Stimulated activated CD4-positive, alpha-beta T cell treated with anti-CD3 and anti-CD28 coated beads, Interleukin-15, amount 100 ng/mL, for 1 hour (primary cell): ENCODE data around the gene TPBG.
"Not testable (repeated sequence)": the region's sequence is repeated elsewhere in the genome, so short reads cannot be mapped to it uniquely, and the experiment has no call there.

Experiments
- DNase-seq, 2 donors: peaks; one replicate each; pipeline ENCODE4 v3.0.0-alpha.2; 2020; ENCODE audit warnings: low read depth in 1 of 2, low spot score in 1 of 2

TPBG gene

DNA sequence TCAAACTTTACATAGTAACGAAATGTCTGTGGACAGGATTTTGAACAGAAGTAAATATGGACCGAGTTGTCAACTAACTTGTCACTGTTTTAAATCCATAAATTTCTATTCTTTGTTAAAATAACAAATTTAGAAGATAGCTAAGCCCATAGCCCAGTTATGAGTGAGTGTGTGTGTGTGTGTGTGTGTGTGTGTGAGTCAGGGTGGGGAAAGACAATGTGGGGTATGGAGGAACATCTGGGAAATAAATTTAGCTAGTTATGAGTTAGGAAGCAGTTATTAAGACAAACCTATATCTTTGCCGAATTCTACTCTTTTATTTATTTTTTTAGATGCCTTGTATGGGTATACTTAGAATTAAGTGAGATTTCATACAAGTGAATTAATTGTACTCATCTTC lies 9.0 kb downstream of the TPBG start:
- DNase-seq, result no peak

DNA sequence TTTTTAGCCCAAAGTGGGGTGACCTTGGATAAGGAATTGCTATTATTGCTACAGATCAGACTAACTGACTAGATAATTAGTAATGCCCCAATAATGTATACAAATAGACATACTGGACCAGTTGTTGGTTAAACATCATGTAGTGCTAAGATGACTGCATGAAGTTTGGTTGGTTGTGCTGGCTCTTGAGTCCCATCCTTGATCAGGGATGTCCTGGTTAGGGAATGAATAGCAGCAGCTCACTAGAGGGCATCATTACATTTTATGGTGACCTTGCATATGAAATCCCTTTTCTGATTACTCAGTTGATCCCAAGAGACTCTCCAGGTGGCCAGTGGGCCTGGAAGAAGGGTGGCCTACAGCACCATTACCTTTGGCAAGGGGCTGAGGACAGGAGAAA lies 10.9 kb downstream of the TPBG start:
- no peak for DNase-seq

DNA sequence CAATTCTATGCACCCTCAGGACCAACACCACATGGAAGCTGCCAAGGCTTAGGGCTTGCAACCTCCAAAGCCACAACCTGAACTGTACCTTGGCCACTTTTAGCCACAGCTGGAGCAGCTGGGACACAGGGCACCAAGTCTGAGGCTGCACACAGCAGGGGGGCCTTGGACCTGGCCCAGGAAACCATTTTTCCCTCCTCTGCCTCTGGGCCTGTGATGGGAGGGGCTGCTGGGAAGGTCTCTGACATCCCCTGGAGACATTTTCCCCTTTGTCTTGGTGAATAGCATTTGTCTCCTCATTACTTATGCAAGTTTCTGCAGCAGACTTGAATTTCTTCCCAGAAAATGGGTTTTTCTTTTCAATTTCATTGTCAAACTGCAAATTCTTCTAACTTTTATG lies 13.0 kb downstream of the TPBG start:
- no peak for DNase-seq

DNA sequence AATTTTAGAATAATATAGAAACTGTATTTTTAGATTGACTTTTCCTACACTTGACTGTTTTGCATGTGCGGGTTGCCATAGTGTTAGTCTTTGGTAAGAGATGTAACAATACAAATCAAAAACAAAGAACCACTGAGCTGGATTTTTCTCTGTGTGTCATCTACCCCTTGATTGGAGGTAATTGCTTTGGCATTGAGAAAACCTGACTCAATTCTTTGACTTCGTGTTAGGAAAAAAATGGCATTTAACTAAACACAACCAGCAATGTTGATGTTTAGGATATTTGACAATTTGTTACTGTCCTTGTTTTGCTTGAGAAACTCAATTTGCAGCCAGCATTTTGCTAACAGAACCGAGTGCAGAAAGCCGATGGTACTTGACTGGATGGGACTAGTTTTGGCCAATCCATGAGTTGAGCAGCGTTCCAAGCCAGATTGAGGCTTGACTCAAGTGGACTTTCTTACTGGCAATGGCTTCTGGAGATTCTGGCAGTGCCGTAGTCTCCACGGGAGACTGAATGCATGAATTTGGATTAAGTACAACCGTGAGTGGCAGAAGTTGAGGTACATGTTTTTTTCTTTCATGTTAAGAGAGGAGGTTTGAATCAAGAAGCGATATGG lies 17.1 kb downstream of the TPBG start:
- no peak for DNase-seq

DNA sequence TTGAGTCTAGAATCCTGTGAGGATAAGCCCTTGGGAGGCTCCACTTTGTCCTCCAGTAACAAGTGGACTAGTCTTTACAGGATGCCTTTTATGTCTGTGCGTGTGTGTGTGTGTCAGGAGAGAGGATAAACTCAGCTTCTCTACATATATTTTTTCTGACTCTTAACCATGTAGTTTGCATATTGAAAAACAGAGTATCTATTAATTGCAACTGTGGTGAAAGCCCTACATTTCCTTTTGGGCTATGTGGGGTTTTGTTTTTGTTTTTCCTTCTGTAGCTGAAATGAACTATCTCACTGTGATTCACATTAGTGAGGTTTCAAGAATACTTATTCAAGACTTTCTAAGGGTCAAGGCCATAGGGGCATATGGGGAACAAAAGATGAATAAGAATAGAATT lies 17.7 kb downstream of the TPBG start:
- no peak for DNase-seq

DNA sequence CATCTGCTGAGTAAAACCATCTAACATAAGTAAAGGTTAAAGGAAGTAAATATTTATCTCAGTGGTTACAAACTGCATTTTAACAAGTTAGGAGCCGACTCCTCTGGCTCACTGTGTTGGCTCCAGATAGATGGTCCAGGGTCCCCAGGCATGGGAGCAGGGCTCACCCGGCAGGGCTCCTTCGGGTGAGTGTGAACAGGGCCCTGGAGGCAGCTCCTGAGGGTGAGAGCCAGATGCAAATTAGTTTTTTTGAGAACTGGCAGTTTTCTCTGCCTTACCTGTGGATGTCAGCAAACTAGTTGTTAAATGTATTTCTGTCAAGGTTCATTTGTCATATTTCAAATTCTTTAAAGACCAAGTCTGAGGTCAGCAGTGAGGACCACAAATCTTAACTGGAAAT lies 21.5 kb downstream of the TPBG start:
- DNase-seq, result no peak

DNA sequence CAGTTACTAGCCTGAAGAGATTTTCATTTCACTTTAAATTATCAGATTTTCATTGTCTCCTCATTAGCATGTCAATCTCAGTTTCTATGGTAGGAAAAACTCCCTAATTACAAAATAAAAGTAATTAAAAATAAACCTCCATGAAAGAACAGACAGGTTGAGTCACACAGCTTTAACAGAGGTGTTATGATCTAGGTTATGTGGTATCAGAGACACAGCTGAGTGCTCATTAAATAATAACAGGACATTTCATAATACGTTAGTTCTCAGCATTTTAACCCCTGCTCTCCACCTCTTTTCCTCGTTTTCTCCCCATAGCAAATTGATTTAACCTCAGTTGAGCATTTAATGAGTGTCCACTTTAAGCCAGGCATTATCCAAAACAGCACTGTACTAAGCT lies 21.9 kb downstream of the TPBG start:
- DNase-seq, result no peak

DNA sequence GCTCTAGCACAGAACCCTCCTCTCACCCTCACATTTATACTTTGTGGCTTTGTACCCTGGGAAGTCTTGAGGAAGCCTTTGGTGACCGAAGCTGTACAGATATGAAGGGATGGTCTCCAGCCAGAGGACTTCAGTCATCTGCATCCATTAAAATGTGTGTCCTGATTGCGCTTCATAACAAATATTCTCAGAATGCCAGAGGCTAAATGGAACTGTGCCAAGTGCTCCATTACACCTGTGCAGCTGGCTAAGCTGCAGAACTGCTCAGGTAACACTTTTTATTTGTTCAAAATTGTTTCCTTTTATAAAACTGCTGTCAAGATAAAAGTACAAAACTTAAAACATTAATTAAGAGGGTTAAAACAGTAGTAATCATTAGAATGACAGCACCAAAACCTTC lies 22.3 kb downstream of the TPBG start:
- DNase-seq, result no peak

DNA sequence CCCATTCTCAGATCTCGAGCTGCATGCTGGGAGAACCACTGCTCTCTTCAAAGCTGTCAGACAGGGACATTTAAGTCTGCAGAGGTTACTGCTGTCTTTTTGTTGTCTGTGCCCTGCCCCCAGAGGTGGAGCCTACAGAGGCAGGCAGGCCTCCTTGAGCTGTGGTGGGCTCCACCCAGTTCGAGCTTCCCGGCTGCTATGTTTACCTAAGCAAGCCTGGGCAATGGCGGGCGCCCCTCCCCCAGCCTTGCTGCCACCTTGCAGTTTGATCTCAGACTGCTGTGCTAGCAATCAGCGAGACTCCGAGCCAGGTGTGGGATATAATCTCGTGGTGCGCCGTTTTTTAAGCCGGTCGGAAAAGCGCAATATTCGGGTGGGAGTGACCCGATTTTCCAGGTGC lies 31.2 kb downstream of the TPBG start:
- DNase-seq, result not testable (repeated sequence)

DNA sequence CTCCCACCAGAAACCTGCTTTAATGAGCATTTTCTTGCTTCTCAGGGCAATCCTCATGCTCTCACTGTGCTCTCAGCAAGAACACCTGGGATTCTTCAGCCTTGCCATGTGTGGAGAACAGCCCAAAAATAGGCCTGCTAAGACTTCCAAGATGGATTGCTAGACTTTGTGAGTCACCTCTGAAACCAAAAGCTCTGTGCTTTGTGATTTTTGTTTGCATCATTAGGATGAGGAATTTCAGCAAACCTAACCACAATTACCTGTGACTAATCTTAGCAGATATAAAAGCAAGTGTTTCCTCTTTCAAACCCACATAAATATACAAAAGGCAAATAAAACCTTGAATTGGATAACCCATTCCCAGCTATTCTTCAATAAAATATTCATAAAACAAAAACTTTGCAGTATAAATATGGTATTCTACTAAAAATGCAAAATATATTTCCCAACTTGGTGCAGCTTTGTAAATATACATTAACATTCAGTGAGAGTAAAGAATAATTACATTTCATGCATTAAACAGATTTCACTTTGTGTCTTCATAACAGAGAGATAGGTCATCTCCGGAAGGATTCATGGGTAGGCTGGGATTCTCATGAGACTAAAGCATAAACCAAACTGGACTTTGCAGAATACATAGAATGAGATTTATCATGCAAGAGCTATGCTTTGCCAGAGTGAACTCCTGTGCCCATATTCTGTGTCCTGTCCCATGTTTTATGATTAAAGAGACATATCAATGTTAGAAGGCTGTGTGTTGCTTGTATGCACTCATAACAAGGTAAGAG lies 33.5 kb downstream of the TPBG start:
- DNase-seq, result no peak

DNA sequence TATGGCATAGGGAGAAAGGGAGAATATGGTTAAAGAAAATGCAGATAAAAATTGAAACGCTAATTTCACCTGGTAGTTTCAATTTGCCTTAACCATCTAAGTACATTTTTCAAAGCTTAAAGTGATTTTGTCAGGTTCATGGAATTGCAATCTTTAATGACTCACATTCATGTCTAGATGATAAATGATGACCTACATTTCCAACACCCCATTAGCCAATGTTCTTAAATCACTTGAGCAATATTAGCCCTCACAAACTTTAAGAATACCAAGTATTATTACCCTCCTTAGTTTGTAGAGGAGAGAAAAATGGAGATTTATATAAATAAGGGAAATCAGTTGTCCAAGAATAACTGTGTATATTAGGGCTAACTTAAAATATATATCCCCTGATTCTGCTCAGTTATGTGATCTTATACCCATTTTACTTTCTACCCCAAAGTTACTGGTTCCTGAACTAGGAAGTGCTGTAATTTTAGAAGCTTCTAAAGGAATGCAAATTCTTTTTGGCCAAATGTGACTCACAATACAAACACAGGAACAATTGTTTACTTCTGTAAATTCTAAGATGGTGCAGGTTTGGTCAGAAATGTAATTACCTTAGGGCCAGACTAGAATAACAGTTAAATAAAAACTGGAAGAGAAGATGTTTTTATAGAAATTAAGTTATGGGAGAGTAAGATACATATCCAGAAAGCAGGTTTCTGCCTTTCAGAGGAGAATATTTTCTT lies 34.5 kb downstream of the TPBG start:
- no peak for DNase-seq

DNA sequence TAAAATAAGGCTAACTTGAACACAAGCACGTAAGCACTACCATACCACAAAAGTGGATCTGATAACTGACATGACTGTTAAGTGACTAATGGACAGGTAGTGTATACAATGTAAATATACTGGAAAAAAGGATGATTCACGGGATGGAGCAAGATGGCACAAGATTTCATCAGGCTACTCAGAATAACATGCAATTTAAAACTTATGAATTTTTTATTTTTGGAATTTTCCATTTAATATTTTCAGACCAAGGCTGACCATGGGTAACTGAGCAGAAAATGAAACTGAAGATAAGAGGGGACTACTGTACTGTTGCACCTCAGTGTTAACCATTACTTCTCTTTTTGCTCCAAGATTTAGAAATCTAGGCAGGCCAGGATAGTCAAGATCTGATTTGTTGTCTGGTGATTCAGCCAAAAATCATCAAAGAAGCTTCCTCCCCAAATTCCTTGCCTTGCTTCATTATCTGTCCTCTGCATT lies 45.4 kb downstream of the TPBG start:
- DNase-seq, result no peak

DNA sequence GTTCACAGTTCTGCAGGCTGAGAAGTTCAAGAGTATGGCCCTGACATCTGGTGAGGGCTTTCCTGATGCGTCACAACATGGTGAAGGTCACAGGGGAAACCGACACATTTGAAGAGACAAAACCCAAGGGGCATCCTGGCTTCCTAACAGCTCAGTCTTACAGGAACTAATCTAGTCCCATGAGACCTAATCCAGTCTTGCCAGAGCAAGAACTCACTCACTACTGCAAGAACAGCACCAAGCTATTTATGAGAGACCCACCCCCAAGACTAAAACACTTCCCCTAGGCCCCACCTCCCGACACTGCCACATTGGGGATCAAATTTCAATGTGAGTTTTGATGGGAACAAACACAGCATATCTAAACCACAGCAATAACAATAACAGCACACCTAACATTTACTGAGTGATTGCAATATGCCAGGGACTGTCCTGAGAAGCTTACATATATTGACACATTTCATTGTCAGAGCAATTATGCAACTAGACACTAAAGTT lies 46.6 kb downstream of the TPBG start:
- no peak for DNase-seq

DNA sequence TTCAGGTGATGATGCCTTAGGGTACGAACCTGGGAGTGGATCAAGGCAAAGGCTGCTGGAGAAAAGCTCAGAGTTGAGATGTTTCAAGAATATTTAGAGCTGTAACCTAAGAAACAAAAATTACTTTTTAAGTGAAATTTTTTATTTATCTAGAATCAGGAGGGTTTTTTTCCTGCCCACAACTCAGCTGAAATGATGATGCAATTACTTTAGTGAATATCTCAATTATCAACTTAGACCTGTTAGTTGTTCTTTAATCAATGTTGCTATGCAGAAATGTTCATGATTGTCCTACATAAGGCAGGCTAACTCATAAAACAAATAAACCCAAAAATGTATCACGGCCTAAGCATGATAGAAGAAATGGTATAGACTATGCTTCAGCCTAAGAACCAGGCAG lies 50.3 kb downstream of the TPBG start:
- DNase-seq, result no peak

DNA sequence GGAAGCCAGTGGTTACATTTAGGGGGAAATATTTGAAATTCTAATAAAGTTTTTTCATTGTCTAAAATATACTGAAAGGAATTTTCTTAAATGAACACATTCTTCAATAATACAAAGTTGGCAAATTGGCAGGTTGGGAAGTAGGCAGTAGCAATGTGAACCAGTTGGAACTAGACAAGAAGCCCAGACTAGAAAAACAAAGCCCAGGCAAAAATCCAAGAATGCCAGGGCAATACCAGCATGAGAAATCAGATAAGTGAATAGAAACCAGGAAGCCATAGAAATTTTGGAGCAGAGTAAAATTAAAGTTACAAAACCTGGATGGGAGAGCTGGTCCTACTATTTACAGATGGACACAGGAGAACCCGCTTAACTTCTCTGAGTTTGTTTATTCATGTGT lies 52.2 kb downstream of the TPBG start:
- DNase-seq, result no peak

DNA sequence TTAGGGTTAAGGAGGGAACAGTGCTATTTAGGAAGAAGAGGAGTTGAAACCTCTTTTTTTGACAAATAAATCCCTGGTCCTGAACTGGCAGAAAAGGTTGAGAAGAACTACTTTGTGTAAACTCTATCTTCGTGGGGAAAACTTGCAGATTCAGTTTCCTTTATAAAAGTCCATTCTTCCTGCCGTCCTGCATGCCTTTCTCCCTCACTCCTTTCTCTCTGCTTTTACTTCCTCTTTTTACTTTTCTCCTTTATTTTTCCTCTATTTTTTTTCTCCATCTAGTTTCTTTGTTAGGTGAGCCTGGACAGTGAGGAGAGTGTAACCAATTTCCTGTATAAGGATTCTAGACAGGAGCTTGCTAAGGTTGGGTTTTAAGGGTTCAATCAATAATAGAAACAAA lies 52.7 kb downstream of the TPBG start:
- DNase-seq, result no peak
